GM12892 (cell line): ENCODE data around the gene PPFIA4.

Source experiments
- DNase-seq: peaks from one replicate; pipeline ENCODE4 v3.0.0; 2011; ENCODE audit not compliant: insufficient read length
- FAIRE-seq: peaks from 2 replicates; lab custom pipeline; 2011; peaks lifted over from hg19 to GRCh38; lab: Jason Lieb, UNC
- POLR2A ChIP-seq: IDR thresholded peaks from 2 replicates; pipeline ENCODE4 v1.6.1; 2011; ENCODE audit warnings: low read depth, low read length, control low read depth
- POLR2AphosphoS5 ChIP-seq: IDR thresholded peaks from 2 replicates; pipeline ENCODE4 v1.6.1; 2011; ENCODE audit warnings: low read depth, low read length, control low read depth
- TAF1 ChIP-seq: IDR thresholded peaks from 2 replicates; pipeline ENCODE4 v1.6.1; 2011; ENCODE audit warnings: low read depth, mild to moderate bottlenecking, control low read depth, low read length, borderline replicate concordance

Gene PPFIA4

DNA sequence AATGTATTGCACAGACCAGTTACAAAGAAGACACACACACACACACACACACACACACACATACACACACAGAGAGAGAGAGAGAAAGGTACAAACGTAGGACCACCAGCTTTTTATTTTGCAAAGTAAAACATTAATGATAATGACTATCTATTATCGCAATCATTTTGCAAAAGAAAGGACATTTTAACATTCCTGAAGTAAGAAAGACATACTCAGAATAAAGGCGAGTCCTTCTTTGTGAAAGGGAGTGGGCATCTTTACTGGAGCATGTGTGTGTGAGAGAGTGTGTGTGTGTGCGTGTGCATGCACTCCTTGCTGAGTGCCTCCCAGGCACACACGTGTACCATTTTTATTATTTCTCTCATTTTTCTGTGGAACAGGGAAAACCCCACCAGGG lies 28.4 kb downstream of the PPFIA4 start:
- DNase-seq (no peak), FAIRE-seq (no peak)
- TF ChIP-seq POLR2AphosphoS5: no peak
- no peak for TF ChIP-seq POLR2A
- TF ChIP-seq TAF1: no peak

DNA sequence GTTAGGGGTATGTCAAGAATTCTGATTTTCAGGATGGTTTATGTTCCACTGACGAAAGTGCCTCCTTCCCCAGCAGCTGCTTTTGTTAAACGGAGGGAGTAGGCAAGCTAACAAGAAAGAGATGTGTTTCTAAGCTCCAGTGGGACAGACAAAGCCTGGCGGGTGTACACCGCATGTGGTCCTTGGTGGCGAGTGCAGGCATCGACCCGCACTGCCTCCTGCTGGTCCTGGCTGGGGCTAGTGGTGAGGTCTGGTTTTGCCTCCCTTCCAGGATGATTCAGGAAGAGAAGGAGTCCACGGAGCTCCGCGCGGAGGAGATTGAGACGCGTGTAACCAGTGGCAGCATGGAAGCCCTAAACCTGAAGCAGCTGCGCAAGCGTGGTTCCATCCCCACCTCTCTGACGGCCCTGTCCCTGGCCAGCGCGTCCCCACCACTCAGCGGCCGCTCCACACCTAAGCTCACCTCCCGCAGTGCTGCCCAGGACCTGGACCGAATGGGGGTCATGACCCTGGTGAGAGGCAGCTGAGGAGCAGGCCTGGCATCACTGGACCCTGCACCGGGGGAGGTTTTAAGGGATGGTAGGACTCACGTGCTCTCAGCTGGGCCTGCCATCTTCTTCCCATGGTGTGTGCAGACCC lies 29.0 kb downstream of the PPFIA4 start:
- no peak for TF ChIP-seq TAF1
- no peak for TF ChIP-seq POLR2AphosphoS5
- no peak for TF ChIP-seq POLR2A
- DNase-seq: no peak
- FAIRE-seq: no peak

DNA sequence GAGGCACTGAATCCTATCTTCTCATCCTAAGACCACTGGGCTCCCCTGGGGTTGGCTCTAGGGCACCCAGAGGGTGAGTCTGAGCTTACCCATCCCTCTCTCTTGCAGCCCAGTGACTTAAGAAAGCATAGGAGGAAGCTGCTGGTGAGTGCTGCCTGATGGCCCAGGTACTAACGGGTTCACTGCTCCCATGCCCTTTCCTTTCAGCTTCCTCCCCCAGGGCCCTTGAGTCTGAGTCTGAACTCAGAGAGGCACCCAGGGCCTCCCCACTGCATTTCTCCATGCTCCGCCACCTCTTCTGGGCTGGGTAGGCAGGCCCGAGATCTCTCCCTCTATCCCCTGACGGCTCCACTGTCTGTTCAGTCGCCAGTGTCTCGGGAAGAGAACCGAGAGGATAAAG lies 29.7 kb downstream of the PPFIA4 start:
- TF ChIP-seq POLR2AphosphoS5 (no peak), POLR2A (no peak), TAF1 (no peak)
- DNase-seq: no peak
- FAIRE-seq: no peak

DNA sequence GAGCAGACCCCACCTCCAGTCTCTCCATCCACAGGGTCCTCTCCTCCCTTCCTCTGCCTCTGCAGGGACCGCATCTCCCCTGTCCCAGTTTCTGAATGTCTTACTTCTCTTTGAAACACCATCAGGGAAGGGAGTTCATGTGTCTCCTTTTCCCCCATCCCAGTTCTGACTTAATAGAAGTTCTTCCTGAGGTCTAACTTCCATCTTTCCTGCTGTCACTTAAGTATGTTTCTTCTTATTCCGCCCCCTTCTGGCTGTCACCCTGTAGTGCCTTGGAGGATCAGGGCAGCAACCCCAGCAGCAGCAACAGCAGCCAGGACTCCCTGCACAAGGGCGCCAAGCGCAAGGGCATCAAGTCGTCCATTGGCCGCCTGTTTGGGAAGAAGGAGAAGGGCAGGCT lies 30.2 kb downstream of the PPFIA4 start:
- no peak for DNase-seq
- TF ChIP-seq POLR2A: no peak
- no peak for TF ChIP-seq POLR2AphosphoS5
- no peak for TF ChIP-seq TAF1
- no peak for FAIRE-seq

DNA sequence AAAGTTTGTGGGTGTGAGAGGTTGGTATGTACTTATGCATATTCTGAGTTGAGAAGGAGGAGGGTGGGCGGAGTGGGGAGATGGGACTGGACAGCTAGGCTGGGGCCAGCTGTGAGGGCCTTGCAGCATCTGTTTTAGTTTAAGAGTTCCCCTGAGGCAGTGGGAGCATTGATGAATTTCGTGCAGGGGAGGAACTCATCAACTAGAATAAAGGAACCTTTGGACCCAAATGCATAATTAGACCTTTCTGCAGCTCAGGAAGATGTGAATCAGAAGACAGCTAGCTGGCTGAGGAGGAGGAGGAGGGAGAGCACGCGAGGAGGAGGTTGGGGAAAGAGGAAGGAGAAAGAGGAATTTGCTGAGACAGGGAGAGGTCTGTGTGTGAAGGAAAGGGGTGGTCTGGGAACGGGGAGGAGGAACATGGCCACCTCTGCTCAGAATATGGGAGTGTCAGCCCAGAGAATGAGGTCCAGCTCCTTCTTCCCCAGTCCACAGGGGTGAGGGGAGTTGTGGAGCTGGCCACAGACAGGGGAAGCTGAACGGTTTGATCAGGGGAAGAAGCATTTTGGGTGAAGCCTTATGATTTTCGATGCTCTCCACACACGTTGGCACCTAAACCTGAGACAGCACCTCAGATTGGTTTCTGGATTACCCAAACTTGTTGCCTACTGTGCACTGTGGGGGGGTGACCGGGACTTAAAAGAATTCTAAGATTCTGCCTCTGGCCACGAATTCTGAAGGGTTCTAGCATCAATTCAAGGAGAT lies 31.8 kb downstream of the PPFIA4 start:
- no peak for TF ChIP-seq POLR2AphosphoS5
- TF ChIP-seq POLR2A: no peak
- no peak for TF ChIP-seq TAF1
- FAIRE-seq: no peak
- DNase-seq: no peak

DNA sequence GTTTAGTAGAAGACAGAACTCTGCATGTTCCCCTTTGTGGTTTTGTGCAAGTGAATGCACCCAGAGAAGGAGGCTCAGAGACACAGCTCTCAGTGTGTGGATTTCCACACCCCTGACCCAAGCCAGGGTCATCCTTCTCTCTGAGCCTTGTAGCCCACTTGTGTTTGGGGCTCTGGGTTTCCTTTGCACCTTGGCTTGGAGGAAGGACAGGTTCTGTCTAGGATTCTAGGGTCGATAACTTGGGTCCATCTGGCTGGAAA lies 32.3 kb downstream of the PPFIA4 start:
- DNase-seq (no peak), FAIRE-seq (no peak)

DNA sequence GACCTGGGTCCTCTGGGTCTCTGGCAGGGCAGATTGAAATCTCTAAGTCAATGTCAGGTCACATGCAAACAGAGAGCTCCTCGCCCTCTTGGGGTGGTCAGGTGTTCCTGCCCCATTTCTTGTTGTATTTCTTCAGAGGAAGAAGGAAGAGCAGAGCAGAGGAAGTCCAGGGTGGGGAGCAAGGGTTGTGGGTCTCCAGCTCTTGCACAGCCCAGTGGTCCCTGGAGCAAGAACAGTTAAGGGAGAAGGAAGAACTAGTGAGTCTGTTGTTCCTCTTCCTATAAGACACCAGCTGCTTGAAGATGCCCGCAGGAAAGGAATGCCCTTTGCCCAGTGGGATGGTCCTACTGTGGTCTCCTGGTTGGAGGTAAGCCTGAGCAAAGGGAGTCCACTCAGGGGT lies 33.2 kb downstream of the PPFIA4 start:
- DNase-seq: no peak
- FAIRE-seq: no peak
- TF ChIP-seq TAF1 (no peak), POLR2AphosphoS5 (no peak), POLR2A (no peak)

More for the DNA sequence above, 32.3 kb downstream of the PPFIA4 start:
- TF ChIP-seq TAF1 (no peak), POLR2AphosphoS5 (no peak), POLR2A (no peak)

DNA sequence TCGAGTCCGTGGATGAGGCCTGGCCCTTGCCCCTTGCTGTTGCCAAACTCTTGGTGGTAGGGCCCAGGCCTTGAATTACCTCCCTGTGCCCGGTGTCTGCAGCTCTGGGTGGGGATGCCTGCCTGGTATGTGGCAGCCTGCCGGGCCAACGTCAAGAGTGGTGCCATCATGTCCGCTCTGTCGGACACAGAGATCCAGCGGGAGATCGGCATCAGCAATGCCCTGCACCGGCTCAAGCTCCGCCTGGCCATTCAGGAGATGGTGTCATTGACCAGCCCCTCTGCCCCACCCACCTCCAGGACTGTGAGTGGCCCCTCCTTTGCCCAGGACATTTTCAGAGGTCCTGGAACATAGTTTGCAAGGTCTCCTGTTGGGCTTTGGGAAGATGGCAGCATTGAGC lies 33.8 kb downstream of the PPFIA4 start:
- FAIRE-seq (no peak), DNase-seq (no peak)
- TF ChIP-seq POLR2AphosphoS5 (no peak), TAF1 (no peak), POLR2A (no peak)

DNA sequence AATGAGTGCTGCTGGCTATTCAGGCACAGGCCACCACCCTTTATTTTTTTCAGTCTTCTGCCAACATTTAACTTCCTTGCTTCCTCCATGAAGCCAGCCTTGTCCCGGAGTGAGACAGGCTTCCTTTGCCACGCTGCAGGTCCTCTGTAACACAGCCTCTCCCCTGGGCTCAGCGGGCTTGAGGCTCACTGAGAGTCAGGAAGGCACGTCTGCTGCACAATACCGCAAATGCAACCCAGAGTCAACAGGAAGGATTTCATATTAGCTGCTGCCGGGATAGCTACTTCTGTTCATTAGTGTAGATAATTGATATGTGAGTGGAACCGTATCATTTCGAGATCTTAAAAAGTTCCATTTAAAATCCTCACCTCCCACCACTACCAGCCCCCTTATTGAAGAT lies 37.0 kb downstream of the PPFIA4 start:
- no peak for TF ChIP-seq POLR2AphosphoS5
- TF ChIP-seq TAF1: no peak
- no peak for TF ChIP-seq POLR2A
- no peak for FAIRE-seq

DNA sequence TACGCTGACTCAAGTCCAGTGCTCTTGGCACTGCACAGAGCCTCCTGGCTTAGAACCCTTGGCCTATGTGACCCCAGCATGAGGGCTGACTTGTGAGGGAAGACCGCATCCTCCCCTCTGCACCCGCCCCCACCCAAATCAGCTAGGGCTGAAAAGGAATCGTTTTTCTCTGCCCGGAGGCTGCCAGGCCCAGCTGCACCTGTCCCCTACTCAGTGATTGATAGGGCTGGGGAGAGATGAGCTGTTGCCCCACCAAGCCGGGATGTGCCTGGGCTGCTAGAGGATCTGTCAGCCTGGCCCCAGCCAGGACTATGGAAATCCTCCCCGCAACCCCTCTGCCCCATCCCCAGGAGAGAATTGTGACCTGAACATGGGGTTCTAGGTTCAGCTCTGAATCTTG lies 38.9 kb downstream of the PPFIA4 start:
- no peak for FAIRE-seq
- no peak for DNase-seq
- no peak for TF ChIP-seq POLR2A
- TF ChIP-seq POLR2AphosphoS5: no peak
- TF ChIP-seq TAF1: no peak

More for the DNA sequence above, 37.0 kb downstream of the PPFIA4 start:
- DNase-seq: no peak

DNA sequence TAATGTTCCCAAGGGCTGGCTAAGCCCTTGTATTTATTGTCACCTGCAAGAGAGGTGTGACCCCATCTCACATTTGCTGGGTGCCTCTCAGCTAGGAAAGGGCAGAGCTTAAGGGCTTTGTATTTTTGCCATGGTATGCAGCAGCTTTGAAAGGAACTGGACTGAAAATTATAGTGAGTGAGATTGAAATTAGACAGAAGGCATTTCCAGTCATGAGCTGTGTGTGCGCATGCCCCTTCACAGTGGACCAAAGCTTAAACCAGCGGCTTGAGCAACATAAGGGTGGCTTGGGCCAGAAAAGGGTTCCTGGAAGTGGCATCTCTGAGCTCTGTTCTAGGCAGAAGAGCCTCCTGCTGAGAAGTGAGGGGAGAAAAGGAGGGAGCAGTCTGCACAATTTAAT lies 39.7 kb downstream of the PPFIA4 start:
- no peak for DNase-seq
- no peak for FAIRE-seq
- TF ChIP-seq POLR2A (no peak), TAF1 (no peak)

DNA sequence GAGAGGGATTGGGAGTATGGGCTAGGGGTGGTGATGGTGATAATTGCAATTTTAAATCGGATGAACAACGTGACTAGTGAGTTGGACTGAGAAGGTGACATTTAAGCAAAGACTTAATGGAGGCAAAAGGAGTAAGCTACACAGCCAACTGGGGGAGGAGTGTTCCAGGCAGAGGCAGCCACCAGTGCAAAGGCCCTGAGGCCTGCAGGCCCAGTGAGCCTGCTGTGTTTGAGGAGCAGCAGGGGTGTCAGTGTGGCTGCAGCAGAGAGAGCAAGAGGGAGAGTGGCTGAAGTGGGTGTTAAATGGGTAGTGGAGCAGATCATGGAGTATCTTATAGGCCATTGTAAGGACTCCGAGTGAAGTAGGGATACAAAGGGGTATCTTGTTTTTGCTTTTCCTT lies 40.7 kb downstream of the PPFIA4 start:
- TF ChIP-seq TAF1 (no peak), POLR2AphosphoS5 (no peak), POLR2A (no peak)
- no peak for FAIRE-seq
- DNase-seq: no peak

DNA sequence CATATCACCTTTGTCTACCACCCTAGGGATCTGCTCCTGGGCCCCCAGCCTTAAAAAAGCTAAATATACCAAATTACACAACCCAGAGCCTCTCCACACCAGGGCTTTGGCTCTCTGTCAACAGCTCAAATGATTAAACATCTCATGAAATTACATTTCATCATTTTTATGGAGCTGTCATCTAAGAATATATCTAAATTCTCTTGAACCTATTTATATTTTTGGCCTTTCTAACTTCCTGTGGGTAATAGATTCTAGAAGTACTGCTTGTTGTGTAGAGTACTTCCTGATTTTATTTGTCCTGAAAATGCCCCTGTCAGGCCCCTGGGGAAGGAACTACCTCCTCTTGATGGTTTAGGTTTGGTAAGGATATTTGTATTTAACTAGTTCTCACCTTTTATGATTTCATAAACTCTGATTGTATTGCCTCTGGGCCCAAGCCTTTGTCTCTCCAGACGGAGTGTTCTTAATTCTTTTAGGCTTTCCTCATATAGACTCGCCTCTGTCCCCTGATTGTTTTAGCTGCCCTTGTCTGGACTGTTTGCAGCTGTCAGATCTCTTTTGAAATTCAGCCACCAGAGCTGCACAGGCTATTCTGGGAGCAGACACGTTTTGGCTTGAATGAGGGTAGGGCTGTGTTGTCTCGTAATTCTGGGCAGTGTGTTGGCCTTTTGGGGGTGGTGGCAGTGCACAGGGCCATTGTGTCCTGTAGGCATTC lies 42.9 kb downstream of the PPFIA4 start:
- DNase-seq (no peak), FAIRE-seq (no peak)
- TF ChIP-seq POLR2A: no peak
- no peak for TF ChIP-seq TAF1
- no peak for TF ChIP-seq POLR2AphosphoS5
